HG03354 (cell line): ENCODE measurements around the gene ITLN1.
"Not testable (repeated sequence)": the region's sequence is repeated elsewhere in the genome, so short reads cannot be mapped to it uniquely, and the experiment has no call there.

Source experiments
- ATAC-seq: cut with Tn5 transposase; IDR thresholded peaks from one replicate; pipeline ENCODE4 v1.9.1; 2021; ENCODE audit warnings: mild to moderate bottlenecking; ENCODE audit not compliant: unreplicated experiment, poor library complexity, severe bottlenecking

ITLN1 gene

GRCh38 chr1:160885042-160885441 lies at the start of gene ITLN1:
ITLN1 (minus strand) TSS chr1:160885180; CDS start chr1:160884877, 303 bp downstream.
- peak; percentile 20 for ATAC-seq

- not testable (repeated sequence) for ATAC-seq
These were observed 48.3 kb upstream of the ITLN1 start for GRCh38 chr1:160933305-160933704.

- ATAC-seq, result no peak
These were observed 40.8 kb upstream of the ITLN1 start for GRCh38 chr1:160925652-160926244.

GRCh38 chr1:160924791-160925651 lies 40.0 kb upstream of the ITLN1 start:
- ATAC-seq, result no peak

- ATAC-seq, result no peak
These were observed 31.7 kb upstream of the ITLN1 start for GRCh38 chr1:160916666-160917065.

- ATAC-seq, result not testable (repeated sequence)
These were observed 28.2 kb upstream of the ITLN1 start for GRCh38 chr1:160913229-160913628.

- no peak for ATAC-seq
These were observed 26.9 kb upstream of the ITLN1 start for GRCh38 chr1:160911925-160912324.

GRCh38 chr1:160911441-160911840 lies 26.5 kb upstream of the ITLN1 start:
- ATAC-seq, result no peak

GRCh38 chr1:160910170-160910750 lies 25.3 kb upstream of the ITLN1 start:
- ATAC-seq, result no peak

- ATAC-seq, result no peak
These were observed 23.0 kb upstream of the ITLN1 start for GRCh38 chr1:160907976-160908375.

GRCh38 chr1:160905617-160905989 lies 20.6 kb upstream of the ITLN1 start:
- ATAC-seq, result no peak

- ATAC-seq, result no peak
These were observed 20.0 kb upstream of the ITLN1 start for GRCh38 chr1:160904783-160905616.

GRCh38 chr1:160902251-160902650 lies 17.3 kb upstream of the ITLN1 start:
- ATAC-seq, result not testable (repeated sequence)

- ATAC-seq, result no peak
These were observed 16.8 kb upstream of the ITLN1 start for GRCh38 chr1:160901768-160902167.

GRCh38 chr1:160900683-160901082 lies 15.7 kb upstream of the ITLN1 start:
- not testable (repeated sequence) for ATAC-seq

GRCh38 chr1:160894368-160895135 lies 9.6 kb upstream of the ITLN1 start:
- not testable (repeated sequence) for ATAC-seq

- no peak for ATAC-seq
These were observed 6.5 kb upstream of the ITLN1 start for GRCh38 chr1:160891474-160891873.

- no peak for ATAC-seq
These were observed 3.9 kb upstream of the ITLN1 start for GRCh38 chr1:160888926-160889325.

GRCh38 chr1:160887071-160887470 lies 2.1 kb upstream of the ITLN1 start:
- no peak for ATAC-seq
